ENCODE measurements around the gene ABCC1.

GRCh38 chr16:15973421-15973820, 24.0 kb downstream of the ABCC1 start:
- TF ChIP-seq CTCF (conservative IDR thresholded peaks at IDR 0.05; ENCODE audit: low read length): no peak
- no peak for TF ChIP-seq EZH2phosphoT487 (IDR thresholded peaks at IDR 0.05; ENCODE audit: borderline replicate concordance)

All from Loucy (cell line).